GM21423 (cell line): ENCODE data around the gene PRKRA.
"Not testable (repeated sequence)": the region's sequence is repeated elsewhere in the genome, so short reads cannot be mapped to it uniquely, and the experiment has no call there.

ENCODE experiments used
- ATAC-seq: cut with Tn5 transposase; IDR thresholded peaks from one replicate; pipeline ENCODE4 v1.9.1; 2021; ENCODE audit warnings: mild to moderate bottlenecking, moderate library complexity; ENCODE audit not compliant: unreplicated experiment

PRKRA gene

GRCh38 chr2:178415979-178416378 lies 35.0 kb downstream of the PRKRA start:
- no peak for ATAC-seq

GRCh38 chr2:178414266-178415247 lies 36.4 kb downstream of the PRKRA start:
- peak; percentile 85 for ATAC-seq

DNA sequence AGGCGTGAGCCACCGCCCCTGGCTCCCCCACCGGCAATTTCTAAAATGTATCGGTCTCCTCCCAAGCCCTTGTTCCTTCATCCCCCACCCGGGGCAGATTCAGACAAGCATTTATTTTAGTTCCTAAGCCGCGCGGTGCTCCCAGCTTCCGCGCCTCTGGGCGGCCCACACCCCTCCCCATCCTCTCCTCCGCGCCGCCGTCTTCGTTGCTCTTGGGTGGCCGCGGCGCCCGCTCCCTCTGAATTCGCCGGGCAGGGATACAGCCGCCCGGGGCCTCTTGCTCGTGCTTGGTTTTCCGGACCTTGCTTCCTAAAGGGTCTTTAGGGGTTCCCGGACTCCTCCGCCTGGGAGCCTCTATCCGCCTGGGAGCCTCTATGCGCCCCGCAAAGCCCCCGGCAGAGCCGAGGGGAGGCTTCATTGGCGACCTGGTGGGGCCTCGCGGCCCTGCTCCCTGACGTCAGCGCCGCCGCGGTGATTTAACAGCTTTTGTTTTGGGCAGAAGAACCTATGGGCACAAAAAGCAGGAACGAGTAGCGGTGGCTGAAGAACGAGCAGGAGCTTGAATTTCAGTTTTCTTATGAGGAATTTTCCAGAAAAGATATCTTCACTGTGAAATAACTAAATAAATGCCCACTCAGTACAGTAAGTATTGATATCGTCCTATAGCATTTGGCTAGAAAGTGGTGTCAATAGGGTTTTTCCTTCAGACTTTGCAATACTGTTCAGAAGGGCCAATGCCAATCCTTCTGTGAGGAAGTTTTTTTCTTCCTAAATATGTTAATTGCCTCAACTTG lies 37.3 kb downstream of the PRKRA start:
- ATAC-seq, result peak; percentile 73

DNA sequence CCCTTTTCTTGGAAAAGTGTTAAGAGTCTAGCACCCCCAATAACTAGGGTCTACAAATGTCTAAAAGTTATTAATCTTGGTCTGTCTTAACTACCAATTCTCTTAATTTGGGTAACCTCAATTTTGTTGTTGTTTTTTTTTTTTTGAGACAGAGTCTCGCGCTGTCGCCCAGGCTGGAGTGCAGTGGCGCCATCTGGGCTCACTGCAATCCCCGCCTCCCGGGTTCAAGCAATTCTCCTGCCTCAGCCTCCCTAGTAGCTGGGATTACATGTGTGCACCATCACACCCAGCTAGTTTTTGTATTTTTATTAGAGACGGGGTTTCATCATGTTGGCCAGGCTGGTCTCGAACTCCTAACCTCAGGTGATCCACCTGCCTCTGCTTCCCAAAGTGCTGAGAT lies 38.5 kb downstream of the PRKRA start:
- not testable (repeated sequence) for ATAC-seq

GRCh38 chr2:178412047-178412446 lies 38.9 kb downstream of the PRKRA start:
- ATAC-seq, result no peak

DNA sequence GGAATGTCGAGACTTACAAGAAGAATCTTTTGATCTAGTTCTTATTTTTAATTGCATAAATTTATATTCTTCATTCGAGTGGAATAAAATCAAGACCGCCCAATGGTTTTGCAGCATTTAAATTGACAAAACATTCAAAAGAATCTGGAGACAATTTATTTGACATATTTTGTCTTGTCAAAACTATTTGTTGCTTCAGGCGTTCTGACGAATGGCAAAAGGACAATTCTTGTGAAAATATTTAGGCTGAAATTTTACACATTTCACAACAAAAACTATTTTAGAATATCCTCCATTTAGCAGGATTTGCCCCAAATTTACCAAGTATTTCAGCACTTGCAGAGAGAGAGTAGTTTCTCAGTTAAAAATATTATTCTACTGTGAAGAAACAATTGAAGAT lies 41.7 kb downstream of the PRKRA start:
- ATAC-seq, result no peak

- ATAC-seq, result peak; percentile 100
Measured at GRCh38 chr2:178404368-178404767, 46.6 kb downstream of the PRKRA start.

- ATAC-seq, result peak; percentile 38
Measured at GRCh38 chr2:178403671-178404306, 47.2 kb downstream of the PRKRA start.

GRCh38 chr2:178401994-178402437 lies 49.0 kb downstream of the PRKRA start:
- ATAC-seq, result no peak

DNA sequence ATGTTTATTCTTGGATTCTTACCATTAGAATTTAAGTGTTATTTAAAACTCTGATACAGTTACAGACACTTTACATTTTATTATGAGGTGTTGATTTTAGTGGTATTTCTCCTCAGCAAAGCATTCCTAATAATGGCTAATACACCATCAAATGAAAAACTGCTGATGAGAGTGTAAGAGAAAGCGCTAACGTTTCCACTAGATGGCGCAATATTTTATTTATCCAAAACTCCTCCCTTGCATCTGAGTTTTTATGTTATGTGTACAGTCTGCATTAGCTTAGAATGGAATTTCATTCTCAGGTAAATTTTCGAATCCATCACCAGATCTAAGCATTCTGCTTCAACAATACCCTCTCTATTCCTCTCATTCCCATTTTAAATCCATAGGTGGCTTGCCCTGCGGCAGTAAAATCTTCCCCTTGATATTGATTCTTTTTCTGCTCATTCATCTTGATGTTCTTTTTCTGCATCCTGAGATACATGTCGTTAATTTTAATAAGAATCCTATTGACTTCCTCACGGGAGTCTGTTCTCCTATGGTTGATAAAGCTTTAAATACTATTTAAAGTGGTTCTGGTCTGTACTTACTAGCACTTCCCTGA lies 53.9 kb downstream of the PRKRA start:
- peak; percentile 89 for ATAC-seq

- no peak for ATAC-seq
Measured at GRCh38 chr2:178395941-178396570, 54.9 kb downstream of the PRKRA start.

GRCh38 chr2:178395295-178395694 lies 55.7 kb downstream of the PRKRA start:
- no peak for ATAC-seq

- ATAC-seq, result no peak
Measured at GRCh38 chr2:178394859-178395258, 56.1 kb downstream of the PRKRA start.

DNA sequence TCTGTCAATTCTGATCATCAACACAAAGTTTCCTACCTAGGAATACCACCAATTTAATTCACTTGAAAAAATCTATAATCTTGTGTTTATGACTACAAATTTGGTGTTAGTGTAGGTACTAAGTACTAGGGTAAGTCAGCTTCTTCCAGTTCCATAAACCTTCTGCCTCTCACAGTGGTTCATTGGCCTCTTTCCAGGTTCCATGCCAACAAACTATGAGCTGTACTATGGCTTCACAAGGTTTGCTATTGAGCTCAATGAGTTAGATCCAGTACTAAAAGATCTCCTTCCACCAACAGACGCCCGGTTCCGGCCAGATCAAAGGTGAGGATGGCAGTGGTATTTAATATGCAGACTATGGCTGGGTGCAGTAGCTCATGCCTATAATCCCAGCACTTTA lies 58.8 kb downstream of the PRKRA start:
- ATAC-seq, result no peak

DNA sequence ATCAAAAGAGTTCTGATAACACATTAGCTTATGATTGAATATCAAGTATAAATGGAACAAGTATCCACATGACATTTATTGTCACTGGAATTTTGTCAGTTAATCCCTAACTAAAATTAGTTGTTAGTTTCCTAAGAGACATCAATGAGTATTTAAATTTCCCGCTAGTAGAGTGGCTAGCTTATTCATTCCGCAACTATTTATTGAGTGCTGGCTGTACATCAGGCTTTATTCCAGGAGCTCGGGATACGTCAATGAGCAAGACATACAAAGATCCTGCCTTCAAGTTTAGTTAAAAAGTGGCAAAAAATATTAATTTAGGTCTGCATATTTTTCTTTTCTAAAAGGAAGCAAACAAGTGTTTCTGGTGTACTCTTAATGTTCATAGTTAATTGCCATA lies 59.3 kb downstream of the PRKRA start:
- ATAC-seq, result no peak

DNA sequence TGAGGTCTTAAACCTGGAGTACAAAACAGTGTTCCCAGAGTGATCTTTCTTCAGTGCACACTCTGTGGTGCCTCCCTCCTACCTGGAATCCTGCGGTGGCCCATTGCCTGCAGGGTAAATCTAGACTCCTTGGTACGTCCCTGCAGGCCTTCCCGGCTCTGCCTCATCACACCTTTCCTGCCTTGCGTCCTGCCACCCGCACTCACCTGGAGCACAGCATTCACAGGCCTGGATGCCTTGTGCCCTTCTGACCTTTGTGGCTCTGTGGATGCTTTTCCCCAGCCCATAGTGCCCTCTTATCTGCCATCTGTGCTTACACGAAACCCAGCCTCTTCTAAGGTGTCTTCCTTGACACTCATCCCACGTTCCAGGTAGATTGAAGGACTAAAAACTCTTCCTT lies 62.7 kb downstream of the PRKRA start:
- no peak for ATAC-seq

- no peak for ATAC-seq
Measured at GRCh38 chr2:178386986-178387597, 63.9 kb downstream of the PRKRA start.

DNA sequence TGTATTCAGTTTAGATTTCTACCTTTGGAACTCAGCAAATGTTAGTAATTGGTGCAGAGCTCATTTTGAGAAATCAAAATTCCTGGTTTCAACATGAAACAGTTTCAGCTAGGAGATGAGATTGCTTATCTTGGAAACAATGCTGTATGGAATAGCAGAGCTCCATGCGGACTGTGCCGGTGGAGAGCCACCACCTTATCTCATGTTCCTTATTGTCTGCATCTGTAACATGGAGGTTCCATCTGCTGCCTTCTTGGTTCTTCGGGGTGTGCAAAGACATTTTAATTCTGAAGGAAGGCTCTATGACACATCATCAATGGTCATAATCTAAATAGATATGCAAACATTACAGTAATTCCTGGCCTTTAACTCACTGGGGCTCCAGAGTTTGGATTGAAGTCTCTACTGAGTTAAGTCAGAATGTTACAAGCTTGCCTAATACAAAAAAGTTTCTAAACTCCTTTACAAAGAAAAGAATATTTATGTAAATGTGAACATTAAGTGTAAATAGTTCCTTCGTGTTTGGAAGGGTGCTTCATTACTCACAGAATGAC lies 65.3 kb downstream of the PRKRA start:
- no peak for ATAC-seq

DNA sequence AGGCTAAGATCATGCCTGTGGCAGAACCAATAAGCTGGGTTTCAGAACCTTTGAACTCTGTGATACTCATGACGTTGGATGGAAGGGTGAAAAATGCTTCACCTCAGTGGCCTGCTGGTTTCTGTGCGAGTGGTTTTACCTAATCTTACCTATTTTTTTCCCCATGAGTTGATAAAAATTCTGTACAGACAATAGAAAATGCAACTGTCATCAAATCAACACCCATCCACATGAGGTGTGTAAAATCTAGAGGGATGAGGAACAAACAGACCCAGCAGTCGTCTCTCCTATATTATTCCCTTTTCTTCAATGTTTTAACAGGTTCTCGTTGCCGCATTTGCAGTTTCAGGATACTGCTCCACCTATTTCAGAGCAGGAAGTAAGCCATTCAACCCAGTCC lies 67.3 kb downstream of the PRKRA start:
- no peak for ATAC-seq
